Astrocyte of the cerebellum (primary cell): ENCODE results near the gene MED12L.
A peak's percentile ranks its signal among the peaks of the same experiment; 100 is the strongest.
"Not testable (repeated sequence)": the region's sequence is repeated elsewhere in the genome, so short reads cannot be mapped to it uniquely, and the experiment has no call there.

Source experiments
- DNase-seq: peaks from one replicate; pipeline ENCODE4 v3.0.0-alpha.2; 2011; ENCODE audit warnings: low read depth
- H3K4me3 ChIP-seq: 2 replicates; pipeline ENCODE4 v1.5.1; 2011; ENCODE audit warnings: mild to moderate bottlenecking, low read depth, low read length, moderate library complexity
- CTCF ChIP-seq: IDR thresholded peaks from 2 replicates; pipeline ENCODE4 v1.5.1; 2012; ENCODE audit warnings: low read length, low read depth, moderate library complexity, mild to moderate bottlenecking; ENCODE audit errors: missing control alignments
- in situ Hi-C: cut with HindIII; loops from 2 replicates; pipeline ENCODE4 v1.10.0; 2017; ENCODE audit warnings: low sequenced_read_pairs

Gene MED12L

GRCh38 chr3:151227266-151227806 lies 141.9 kb downstream of the MED12L start:
- H3K4me3 ChIP-seq: no peak overlapping the region
- in situ Hi-C loops: no loop called here
- no peak for DNase-seq
- no peak for TF ChIP-seq CTCF

- peak; percentile 94 for TF ChIP-seq CTCF
- in situ Hi-C loops: no loop called here
- DNase-seq: peak; percentile 79
Observed at GRCh38 chr3:151227807-151228665, 142.6 kb downstream of the MED12L start.

DNA sequence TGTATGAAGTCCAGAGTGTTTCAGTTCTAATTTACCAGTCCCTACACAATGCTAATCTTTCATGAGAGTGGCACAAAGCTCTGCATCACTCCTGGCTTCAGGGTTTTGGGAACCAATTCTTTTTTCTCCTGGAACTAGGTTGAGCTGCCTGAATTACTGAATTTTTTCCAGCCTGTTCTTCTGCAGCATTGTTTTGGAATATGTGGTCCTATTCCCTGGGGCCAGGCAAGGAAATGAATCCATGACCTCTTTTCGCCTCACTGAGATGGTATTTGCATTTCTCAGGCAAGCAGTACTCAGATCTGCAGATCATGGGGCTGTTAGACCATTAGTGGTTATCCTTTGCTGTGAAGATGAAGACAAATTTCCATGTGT lies 143.2 kb downstream of the MED12L start:
- TF ChIP-seq CTCF: no peak
- in situ Hi-C loops: no loop called here
- DNase-seq: peak; percentile 48
- no peak overlapping the region for H3K4me3 ChIP-seq

More at GRCh38 chr3:151227807-151228665, 142.6 kb downstream of the MED12L start:
- H3K4me3 ChIP-seq: no peak overlapping the region

DNA sequence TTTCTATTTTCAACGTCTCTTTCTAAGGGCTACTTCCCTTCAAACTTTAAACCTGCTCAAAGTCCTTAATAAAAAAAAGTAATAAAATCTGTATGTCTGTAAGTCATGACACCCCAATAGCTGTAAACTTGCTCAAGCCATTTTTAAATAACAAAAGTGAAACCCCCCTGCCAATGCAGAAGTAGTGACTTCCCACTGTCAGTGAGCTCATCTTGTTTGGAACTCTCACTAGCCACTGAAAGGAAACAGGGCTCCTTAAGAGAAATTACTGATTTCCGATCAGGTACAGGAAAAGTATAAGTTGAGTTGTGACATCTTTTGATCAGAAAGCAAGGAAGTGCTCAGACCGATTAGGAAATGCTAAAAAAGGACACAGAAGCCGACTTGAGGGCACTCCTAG lies 145.2 kb downstream of the MED12L start:
- in situ Hi-C loops: loop anchor here (5.0 kb wide), 1 partner anchor 37 kb away; no protein-coding TSS in a partner anchor
- TF ChIP-seq CTCF: no peak
- H3K4me3 ChIP-seq: no peak overlapping the region
- no peak for DNase-seq

- not testable (repeated sequence) for DNase-seq, H3K4me3 ChIP-seq
- in situ Hi-C loops: loop anchor here (5.0 kb wide), 1 partner anchor 35 kb away; no protein-coding TSS in a partner anchor
Observed at GRCh38 chr3:151232403-151232802, 146.9 kb downstream of the MED12L start.

- TF ChIP-seq CTCF: no peak
- no peak overlapping the region for H3K4me3 ChIP-seq
- in situ Hi-C loops: loop anchor here (5.0 kb wide), 1 partner anchor 34 kb away; no protein-coding TSS in a partner anchor
- DNase-seq: no peak
Observed at GRCh38 chr3:151232991-151233390, 147.5 kb downstream of the MED12L start.

- TF ChIP-seq CTCF: no peak
- no peak for DNase-seq
- H3K4me3 ChIP-seq: no peak overlapping the region
- in situ Hi-C loops: loop anchor here (5.0 kb wide), 1 partner anchor 32 kb away; no protein-coding TSS in a partner anchor
Observed at GRCh38 chr3:151234825-151235224, 149.4 kb downstream of the MED12L start.
